IMR-90 (cell line): ENCODE results near the gene GNRH2. TPM values are rescaled to one million over a fixed set of nuclear protein-coding genes. Genes with fewer than 3 reads are reported as not detected.

Source experiments
- ATAC-seq: fragments of 200-7000 bp; cut with Tn5 transposase; 2 replicates; pipeline ENCODE4 v1.9.1; 2020; ENCODE audit warnings: low read depth, mild to moderate bottlenecking, moderate library complexity
- BruUV-seq: library from RNA; stranded (reverse); fragments of 400-500 nt; replicated peaks from 2 replicates; lab custom pipeline; 2021; lab: Mats Ljungman, UMichigan
- CTCF ChIA-PET: fragments of 300-600 bp; formaldehyde crosslinking; extraction: SDS; loops from one replicate; lab custom pipeline; 2021; ENCODE audit warnings: antibody characterized with exemption; lab: Yijun Ruan, JAX
- POLR2A ChIA-PET: fragments of 300-600 bp; sonication (Branson Sonifier 250); formaldehyde crosslinking; loops from one replicate; lab custom pipeline; 2022; ENCODE audit warnings: antibody characterized with exemption; ENCODE audit not compliant: unreplicated experiment; lab: Charles Lee
- DNase-seq: peaks from one replicate; pipeline ENCODE4 v3.0.0; 2013
- H2AFZ ChIP-seq: replicated peaks from 2 replicates; pipeline ENCODE3; 2013; ENCODE audit warnings: low read length, mild to moderate bottlenecking; ENCODE audit not compliant: poor library complexity
- H2AK5ac ChIP-seq: 2 replicates; pipeline ENCODE4 v1.6.1; 2013; ENCODE audit warnings: low read depth, low read length, inconsistent platforms
- H2AK9ac ChIP-seq: replicated peaks from 2 replicates; pipeline ENCODE3; 2013; ENCODE audit warnings: mild to moderate bottlenecking, low read depth, low read length, moderate library complexity; ENCODE audit not compliant: poor library complexity
- H2BK120ac ChIP-seq: 2 replicates; pipeline ENCODE4 v1.6.1; 2013; ENCODE audit warnings: low read depth, low read length, inconsistent platforms
- H2BK15ac ChIP-seq: 3 replicates; pipeline ENCODE4 v1.6.1; 2013; ENCODE audit warnings: low read depth, low read length, inconsistent platforms
- H2BK20ac ChIP-seq: 2 replicates; pipeline ENCODE4 v1.6.1; 2013; ENCODE audit warnings: low read depth, mild to moderate bottlenecking, inconsistent platforms, low read length, moderate library complexity
- H2BK5ac ChIP-seq: 2 replicates; pipeline ENCODE4 v1.6.1; 2013; ENCODE audit warnings: mild to moderate bottlenecking, low read depth, low read length, inconsistent platforms; ENCODE audit not compliant: poor library complexity, severe bottlenecking
- H3K14ac ChIP-seq: replicated peaks from 2 replicates; pipeline ENCODE4 v1.6.1; 2013; ENCODE audit warnings: low read depth, low read length, inconsistent platforms
- H3K18ac ChIP-seq: 2 replicates; pipeline ENCODE4 v1.6.1; 2013; ENCODE audit warnings: low read depth, low read length, control low read depth
- H3K23ac ChIP-seq: 2 replicates; pipeline ENCODE4 v1.6.1; 2013; ENCODE audit warnings: low read depth, low read length, inconsistent platforms
- H3K27ac ChIP-seq: 2 replicates; pipeline ENCODE4 v1.5.1; 2013; ENCODE audit warnings: mild to moderate bottlenecking, control low read depth, low read length; ENCODE audit not compliant: insufficient read depth
- H3K27me3 ChIP-seq: 2 replicates; pipeline ENCODE4 v1.6.1; 2013; ENCODE audit warnings: low read length; ENCODE audit not compliant: control insufficient read depth, insufficient read depth
- H3K36me3 ChIP-seq: 2 replicates; pipeline ENCODE4 v1.6.1; 2013; ENCODE audit warnings: low read length, mixed read lengths; ENCODE audit not compliant: control insufficient read depth, insufficient read depth
- H3K4ac ChIP-seq: 2 replicates; pipeline ENCODE4 v1.6.1; 2013; ENCODE audit warnings: low read depth, low read length, inconsistent platforms
- H3K4me1 ChIP-seq: 2 replicates; pipeline ENCODE4 v1.6.1; 2013; ENCODE audit warnings: low read length, mixed read lengths; ENCODE audit not compliant: control insufficient read depth, insufficient read depth
- H3K4me2 ChIP-seq: 2 replicates; pipeline ENCODE4 v1.6.1; 2013; ENCODE audit warnings: low read depth, mild to moderate bottlenecking, control low read depth, low read length, moderate library complexity
- H3K4me3 ChIP-seq: 2 replicates; pipeline ENCODE4 v1.5.1; 2013; ENCODE audit warnings: low read depth, mild to moderate bottlenecking, control low read depth, low read length, moderate library complexity; ENCODE audit not compliant: insufficient read depth
- H3K56ac ChIP-seq: 2 replicates; pipeline ENCODE4 v1.6.1; 2013; ENCODE audit warnings: low read length, inconsistent platforms; ENCODE audit not compliant: insufficient read depth; ENCODE audit errors: extremely low read depth
- H3K79me1 ChIP-seq, 2 experiments: 2 replicates each; pipeline ENCODE4 v1.6.1; 2013; ENCODE audit warnings: low read length in 2 of 2, inconsistent platforms in 1 of 2, low read depth in 1 of 2
- H3K9ac ChIP-seq: 2 replicates; pipeline ENCODE4 v1.6.1; 2013; ENCODE audit warnings: low read depth, low read length, control low read depth
- H3K9me1 ChIP-seq: 2 replicates; pipeline ENCODE4 v1.6.1; 2013; ENCODE audit warnings: low read length, inconsistent platforms; ENCODE audit not compliant: insufficient read depth
- H3K9me3 ChIP-seq: 2 replicates; pipeline ENCODE4 v1.6.1; 2013; ENCODE audit warnings: low read length; ENCODE audit not compliant: control insufficient read depth, insufficient read depth
- H4K20me1 ChIP-seq: 2 replicates; pipeline ENCODE4 v1.6.1; 2013; ENCODE audit warnings: low read length, inconsistent platforms; ENCODE audit not compliant: insufficient read depth
- H4K5ac ChIP-seq: 2 replicates; pipeline ENCODE4 v1.6.1; 2013; ENCODE audit warnings: mild to moderate bottlenecking, low read depth, low read length, control low read depth
- H4K8ac ChIP-seq, 2 experiments: 2 replicates each; pipeline ENCODE4 v1.6.1; 2013; ENCODE audit warnings: low read depth in 2 of 2, low read length in 2 of 2, control low read depth in 1 of 2, inconsistent platforms in 1 of 2
- H4K91ac ChIP-seq: 2 replicates; pipeline ENCODE4 v1.6.1; 2013; ENCODE audit warnings: low read depth, low read length, inconsistent platforms; ENCODE audit not compliant: insufficient read depth
- CEBPB ChIP-seq: IDR thresholded peaks from 2 replicates; pipeline ENCODE4 v1.6.1; 2012; ENCODE audit warnings: low read depth, low read length, improper control_type of control experiment
- CHD1 ChIP-seq: IDR thresholded peaks from 2 replicates; pipeline ENCODE4 v1.6.1; 2012; ENCODE audit warnings: low read depth, low read length, improper control_type of control experiment
- FOS ChIP-seq: fragments of 150-350 bp; IDR thresholded peaks from 2 replicates; pipeline ENCODE4 v1.6.1; 2016; ENCODE audit warnings: low read depth, low read length
- MAZ ChIP-seq: IDR thresholded peaks from 2 replicates; pipeline ENCODE4 v1.6.1; 2012; ENCODE audit warnings: low read depth, mild to moderate bottlenecking, low read length, improper control_type of control experiment, moderate library complexity, borderline replicate concordance
- NFE2L2 ChIP-seq: fragments of 150-350 bp; IDR thresholded peaks from 2 replicates; pipeline ENCODE4 v1.6.1; 2016; ENCODE audit warnings: low read depth, mild to moderate bottlenecking, low read length
- RCOR1 ChIP-seq: IDR thresholded peaks from 2 replicates; pipeline ENCODE4 v1.6.1; 2012; ENCODE audit warnings: mild to moderate bottlenecking, low read length, improper control_type of control experiment; ENCODE audit not compliant: insufficient replicate concordance
- SMC3 ChIP-seq: fragments of 150-350 bp; IDR thresholded peaks from 2 replicates; pipeline ENCODE4 v1.6.1; 2016; ENCODE audit warnings: low read depth, mild to moderate bottlenecking, antibody characterized with exemption, low read length, moderate library complexity
- WGBS, 2 experiments: methylation state at CpG; one replicate each; pipeline versions ENCODE4 v1.1.5 to v1.1.7; 2013; ENCODE audit warnings: missing lambda C conversion rate in 2 of 2; ENCODE audit not compliant: insufficient read length in 1 of 2; ENCODE audit errors: extremely low coverage in 2 of 2; 5-methylcytosine and 5-hydroxymethylcytosine counted together
- dilution Hi-C: fragments of 300-500 bp; cut with HindIII; formaldehyde crosslinking; loops from one replicate; pipeline ENCODE4 v1.14.3; 2018; ENCODE audit warnings: low sequenced_read_pairs; ENCODE audit not compliant: unreplicated experiment
- in situ Hi-C: fragments of 300-500 bp; cut with MboI; formaldehyde crosslinking; loops from 3 replicates; pipeline ENCODE4 v1.14.3; 2019; ENCODE audit warnings: low sequenced_read_pairs, inconsistent platforms, mixed read lengths
- intact Hi-C: fragments of 100-400 bp; cut with micrococcal nuclease; formaldehyde crosslinking; loops from 2 replicates; pipeline ENCODE4 v1.10.0; 2022
- polyA plus RNA-seq, 3 experiments: library from polyadenylated mRNA; depleted of rRNA; stranded (reverse); fragments of >200 nt; gene quantifications; 2 replicates each; pipeline ENCODE4 v1.2.3, GENCODE V29; 2012; ENCODE audit warnings: low replicate concordance in 1 of 3
- total RNA-seq: library from RNA; depleted of rRNA; stranded (reverse); fragments of >200 nt; gene quantifications from 2 replicates; pipeline ENCODE4 v1.2.3, GENCODE V29; 2012
- TF ChIP-seq, protein P1 (sequence below): fragments of 150-350 bp; IDR thresholded peaks from 2 replicates; pipeline ENCODE4 v1.6.1; 2016; ENCODE audit warnings: low read depth, mild to moderate bottlenecking, low read length, moderate library complexity, borderline replicate concordance

Gene GNRH2
- total and polyA plus RNA-seq, 2 of the 4 experiments (the other 2 are of a cell fraction) = 0.18 to 0.21 TPM

DNA sequence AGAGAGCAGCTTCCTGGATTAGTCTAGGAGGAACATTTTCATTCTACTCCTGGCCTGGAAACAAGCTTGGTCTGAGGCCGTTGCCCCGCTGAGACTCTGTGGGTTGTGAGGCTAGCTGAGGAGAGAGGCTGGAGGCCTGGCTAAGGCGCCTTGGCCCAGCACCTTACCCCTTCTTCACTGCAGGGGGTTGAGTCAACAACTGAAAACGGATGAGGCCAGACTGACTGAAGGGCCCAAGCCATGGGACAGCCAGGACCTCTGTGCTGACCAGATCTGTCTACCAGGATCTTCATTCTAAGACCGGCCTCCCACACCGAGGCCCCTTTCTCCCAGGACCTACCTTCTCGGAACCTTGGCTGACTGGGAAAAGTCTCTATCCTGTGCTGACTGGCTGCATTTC, 44.6 kb downstream of the GNRH2 start:
- Histone ChIP-seq H3K56ac (no peak overlapping the region), H4K8ac (no peak overlapping the region), H3K9ac (no peak overlapping the region), H3K4me3 (no peak overlapping the region), H2AFZ (no peak overlapping the region), H3K4me2 (no peak overlapping the region), H2AK9ac (no peak overlapping the region), H2BK120ac (no peak overlapping the region), H3K36me3 (no peaks in the 10 kb centered on the region), H3K14ac (no peak overlapping the region), H4K91ac (no peak overlapping the region), H3K79me1 (no peaks in the 10 kb centered on the region), H4K5ac (no peak overlapping the region), H4K20me1 (no peaks in the 10 kb centered on the region), H2BK5ac (no peak overlapping the region), H3K4me1 (no peaks in the 10 kb centered on the region), H2BK15ac (no peak overlapping the region), H3K4ac (no peak overlapping the region), H3K18ac (no peak overlapping the region), H2AK5ac (no peak overlapping the region), H3K27me3 (peaks cover 55% of the 10 kb centered on the region), H2BK20ac (no peak overlapping the region), H3K23ac (no peak overlapping the region), H3K27ac (no peak overlapping the region), H3K9me3 (no peaks in the 10 kb centered on the region), H3K9me1 (peaks cover 2% of the 10 kb centered on the region; the same call in 1 of the 2 replicates)
- no peak for DNase-seq
- TF ChIP-seq MAZ (no peak), CHD1 (no peak), FOS (no peak), SMC3 (no peak), NFE2L2 (no peak), RCOR1 (no peak), CEBPB (no peak)
- TF ChIP-seq, protein P1, sequence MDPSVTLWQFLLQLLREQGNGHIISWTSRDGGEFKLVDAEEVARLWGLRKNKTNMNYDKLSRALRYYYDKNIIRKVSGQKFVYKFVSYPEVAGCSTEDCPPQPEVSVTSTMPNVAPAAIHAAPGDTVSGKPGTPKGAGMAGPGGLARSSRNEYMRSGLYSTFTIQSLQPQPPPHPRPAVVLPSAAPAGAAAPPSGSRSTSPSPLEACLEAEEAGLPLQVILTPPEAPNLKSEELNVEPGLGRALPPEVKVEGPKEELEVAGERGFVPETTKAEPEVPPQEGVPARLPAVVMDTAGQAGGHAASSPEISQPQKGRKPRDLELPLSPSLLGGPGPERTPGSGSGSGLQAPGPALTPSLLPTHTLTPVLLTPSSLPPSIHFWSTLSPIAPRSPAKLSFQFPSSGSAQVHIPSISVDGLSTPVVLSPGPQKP = no peak
- no peak for ATAC-seq
- intact Hi-C loops = no loop called here
- CTCF ChIA-PET = no interaction called here
- no TSS peak for BruUV-seq
- dilution Hi-C loops = no loop called here
- in situ Hi-C loops = no loop called here
- WGBS, 2 experiments = 75% methylated on average over 3 of the region's 7 CpGs; no CpG with 5 or more reads in 1 of the 2 experiments
- POLR2A ChIA-PET = no interaction called here
